ENCODE results near the gene GNB1L.
A peak's percentile ranks its signal among the peaks of the same experiment; 100 is the strongest.
"Not testable (repeated sequence)": the region's sequence is repeated elsewhere in the genome, so short reads cannot be mapped to it uniquely, and the experiment has no call there.

Gene GNB1L

GRCh38 chr22:19802894-19803735, 51.6 kb downstream of the GNB1L start:
- DNase-seq = peak in 3 of 10 donors; percentile 59 to 80 (median 61)
- intact Hi-C loops (cut with DNase I) = no loop called here

GRCh38 chr22:19802001-19802893, 52.4 kb downstream of the GNB1L start:
- intact Hi-C loops (cut with DNase I) = no loop called here
- peak in 3 of 10 donors; percentile 63 to 68 (median 64) for DNase-seq

GRCh38 chr22:19801340-19802000, 53.2 kb downstream of the GNB1L start:
- intact Hi-C loops (cut with DNase I) = no loop called here
- DNase-seq = peak in 3 of 10 donors; percentile 58 to 81 (median 63)

- intact Hi-C loops (cut with DNase I) = no loop called here
Measured at GRCh38 chr22:19800761-19801244, 53.9 kb downstream of the GNB1L start.

GRCh38 chr22:19800306-19800705, 54.4 kb downstream of the GNB1L start:
- intact Hi-C loops (cut with DNase I) = no loop called here
- peak in 3 of 10 donors; percentile 48 to 60 (median 60) for DNase-seq

More at GRCh38 chr22:19800761-19801244, 53.9 kb downstream of the GNB1L start:
- DNase-seq = peak in 3 of 10 donors; percentile 52 to 72 (median 57)

- peak in 2 of 10 donors; percentile 66 to 80 for DNase-seq
- intact Hi-C loops (cut with DNase I) = no loop called here
Measured at GRCh38 chr22:19799322-19800190, 55.1 kb downstream of the GNB1L start.

GRCh38 chr22:19798891-19799293, 55.8 kb downstream of the GNB1L start:
- DNase-seq = peak in 2 of 10 donors; percentile 55 to 57
- intact Hi-C loops (cut with DNase I) = no loop called here

- intact Hi-C loops (cut with DNase I) = no loop called here
Measured at GRCh38 chr22:19798003-19798665, 56.5 kb downstream of the GNB1L start.

GRCh38 chr22:19797086-19798002, 57.3 kb downstream of the GNB1L start:
- intact Hi-C loops (cut with DNase I) = no loop called here
- DNase-seq = peak in 3 of 10 donors; percentile 3 to 63 (median 55)

More at GRCh38 chr22:19798003-19798665, 56.5 kb downstream of the GNB1L start:
- DNase-seq = peak in 3 of 10 donors; percentile 4 to 52 (median 19)

GRCh38 chr22:19796160-19796559, 58.5 kb downstream of the GNB1L start:
- DNase-seq = peak in 2 of 10 donors; percentile 12 to 62
- intact Hi-C loops (cut with DNase I) = no loop called here

GRCh38 chr22:19795617-19796008, 59.1 kb downstream of the GNB1L start:
- intact Hi-C loops (cut with DNase I) = no loop called here
- peak in 2 of 10 donors; percentile 66 to 75 for DNase-seq

- intact Hi-C loops (cut with DNase I) = no loop called here
- DNase-seq = no peak
Measured at GRCh38 chr22:19793661-19794310, 60.9 kb downstream of the GNB1L start.

GRCh38 chr22:19793161-19793560, 61.5 kb downstream of the GNB1L start:
- DNase-seq = no peak
- intact Hi-C loops (cut with DNase I) = no loop called here

- intact Hi-C loops (cut with DNase I) = not testable (repeated sequence)
- peak in 2 of 10 donors; percentile 8 to 35 for DNase-seq
Measured at GRCh38 chr22:19792383-19792896, 62.2 kb downstream of the GNB1L start.

- no peak for DNase-seq
- intact Hi-C loops (cut with DNase I) = no loop called here
Measured at GRCh38 chr22:19791894-19792293, 62.8 kb downstream of the GNB1L start.

GRCh38 chr22:19791243-19791642, 63.4 kb downstream of the GNB1L start:
- intact Hi-C loops (cut with DNase I) = no loop called here
- DNase-seq = no peak

- intact Hi-C loops (cut with DNase I) = no loop called here
- DNase-seq = no peak
Measured at GRCh38 chr22:19789828-19790227, 64.8 kb downstream of the GNB1L start.
